ENCODE measurements around the gene CYLD. TPM values are rescaled to one million over a fixed set of nuclear protein-coding genes. Genes with fewer than 3 reads are reported as not detected.

The CYLD gene
- polyA plus RNA-seq, 1 donor (not counting 4 experiments of a cell fraction or from before 2014, with no cell fraction given): 24.7 TPM

DNA sequence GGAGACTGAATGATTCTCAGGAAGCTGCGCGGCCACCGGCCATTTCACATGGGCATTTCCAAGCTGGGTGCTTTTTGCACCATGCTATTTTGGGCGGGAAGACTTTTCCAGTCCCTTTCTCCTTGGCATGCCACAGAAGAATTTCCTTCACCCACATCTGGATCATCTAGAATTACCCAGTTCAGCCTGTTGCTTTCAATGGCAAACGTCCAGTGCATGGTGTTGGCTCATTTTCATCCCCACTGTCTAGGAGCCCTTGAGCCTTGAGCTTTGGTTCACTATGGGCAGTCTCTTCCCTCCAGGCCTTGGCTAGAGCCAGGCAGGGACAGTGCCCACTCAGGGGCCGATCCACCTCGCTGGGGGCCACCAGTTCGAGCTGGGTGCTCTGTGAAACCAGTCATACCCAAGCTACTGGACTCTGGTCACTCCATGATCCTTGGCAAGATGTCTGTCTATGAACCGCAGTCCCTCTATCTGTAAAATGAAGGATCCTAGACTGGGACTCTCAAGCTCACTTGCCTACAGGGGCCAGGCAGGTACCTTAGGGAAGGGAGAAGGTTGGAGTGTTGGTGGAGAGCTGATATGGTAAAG is 71.1 kb downstream of the CYLD start:
- Histone ChIP-seq H3K27me3 (ENCODE audit: control insufficient read depth, extremely low read depth, insufficient read depth, low read length) (no peaks in the 10 kb centered on the region), H3K4me1 (ENCODE audit: control insufficient read depth, extremely low read depth, insufficient read depth, low read length) (no peaks in the 10 kb centered on the region), H3K4me2 (ENCODE audit: control insufficient read depth, extremely low read depth, insufficient read depth, low read depth, low read length) (no peak overlapping the region), H3K9me3 (ENCODE audit: control insufficient read depth, low read depth, low read length) (no peaks in the 10 kb centered on the region), H3K9me1 (ENCODE audit: control insufficient read depth, extremely low read depth, insufficient read depth, low read length) (no peaks in the 10 kb centered on the region), H2AFZ (ENCODE audit: control insufficient read depth, low read length) (no peak overlapping the region), H3K9ac (ENCODE audit: control insufficient read depth, extremely low read depth, insufficient read depth, low read length) (no peak overlapping the region), H4K20me1 (ENCODE audit: control insufficient read depth, extremely low read depth, insufficient read depth, low read length) (no peaks in the 10 kb centered on the region), H3K27ac (ENCODE audit: control insufficient read depth, insufficient read depth, low read length) (no peak overlapping the region), H3K36me3 (ENCODE audit: control insufficient read depth in 2 of 2, extremely low read depth in 1 of 2, insufficient read depth in 2 of 2, low read length in 2 of 2) (no peaks in the 10 kb centered on the region), H3K4me3 (ENCODE audit: control insufficient read depth in 2 of 3, extremely low read depth in 1 of 3, insufficient read depth in 2 of 3, low read depth in 1 of 3, low read length in 3 of 3) (no peak overlapping the region), H3K79me2 (ENCODE audit: control insufficient read depth, insufficient read depth, low read length) (no peaks in the 10 kb centered on the region)
- dilution Hi-C loops (cut with MboI; ENCODE audit: extremely low pct_ligation_motif_present, low sequenced_read_pairs): no loop called here
- TF ChIP-seq CTCF (optimal IDR thresholded peaks at IDR 0.05 in 1 of 3, IDR thresholded peaks at IDR 0.05 in 1 of 3, conservative IDR thresholded peaks at IDR 0.05 in 1 of 3; ENCODE audit: extremely low read depth in 1 of 3, insufficient read depth in 2 of 3, low read length in 3 of 3): no peak
- TF ChIP-seq EZH2 (IDR thresholded peaks at IDR 0.05; ENCODE audit: low read length): no peak
- DNase-seq (ENCODE audit: low read depth, low spot score) (no peak), FAIRE-seq (no peak)

GRCh38 chr16:50814052-50814451 is 72.2 kb downstream of the CYLD start:
- TF ChIP-seq EZH2 (IDR thresholded peaks at IDR 0.05; ENCODE audit: low read length): no peak
- TF ChIP-seq CTCF (optimal IDR thresholded peaks at IDR 0.05 in 1 of 3, IDR thresholded peaks at IDR 0.05 in 1 of 3, conservative IDR thresholded peaks at IDR 0.05 in 1 of 3; ENCODE audit: extremely low read depth in 1 of 3, insufficient read depth in 2 of 3, low read length in 3 of 3): no peak
- dilution Hi-C loops (cut with MboI; ENCODE audit: extremely low pct_ligation_motif_present, low sequenced_read_pairs): no loop called here
- DNase-seq (ENCODE audit: low read depth, low spot score): no peak

More at GRCh38 chr16:50814052-50814451, 72.2 kb downstream of the CYLD start:
- H3K9ac ChIP-seq (ENCODE audit: control insufficient read depth, extremely low read depth, insufficient read depth, low read length): no peak overlapping the region
- no peaks in the 10 kb centered on the region for H3K27me3 ChIP-seq (ENCODE audit: control insufficient read depth, extremely low read depth, insufficient read depth, low read length)
- H3K4me1 ChIP-seq (ENCODE audit: control insufficient read depth, extremely low read depth, insufficient read depth, low read length): no peaks in the 10 kb centered on the region
- H3K27ac ChIP-seq (ENCODE audit: control insufficient read depth, insufficient read depth, low read length): no peak overlapping the region
- FAIRE-seq: no peak
- no peaks in the 10 kb centered on the region for H3K9me1 ChIP-seq (ENCODE audit: control insufficient read depth, extremely low read depth, insufficient read depth, low read length)
- no peaks in the 10 kb centered on the region for H3K36me3 ChIP-seq (ENCODE audit: control insufficient read depth in 2 of 2, extremely low read depth in 1 of 2, insufficient read depth in 2 of 2, low read length in 2 of 2)
- no peak overlapping the region for H3K4me3 ChIP-seq (ENCODE audit: control insufficient read depth in 2 of 3, extremely low read depth in 1 of 3, insufficient read depth in 2 of 3, low read depth in 1 of 3, low read length in 3 of 3)
- no peaks in the 10 kb centered on the region for H3K79me2 ChIP-seq (ENCODE audit: control insufficient read depth, insufficient read depth, low read length)
- no peaks in the 10 kb centered on the region for H3K9me3 ChIP-seq (ENCODE audit: control insufficient read depth, low read depth, low read length)
- no peak overlapping the region for H2AFZ ChIP-seq (ENCODE audit: control insufficient read depth, low read length)
- H3K4me2 ChIP-seq (ENCODE audit: control insufficient read depth, extremely low read depth, insufficient read depth, low read depth, low read length): no peak overlapping the region
- no peaks in the 10 kb centered on the region for H4K20me1 ChIP-seq (ENCODE audit: control insufficient read depth, extremely low read depth, insufficient read depth, low read length)
